Activated CD4-positive, alpha-beta T cell treated with anti-CD3 and anti-CD28 coated beads for 36 hours (primary cell): ENCODE results near the gene ATP8A2. TPM values are rescaled to one million over a fixed set of nuclear protein-coding genes. Genes with fewer than 3 reads are reported as not detected.
"Not testable (repeated sequence)": the region's sequence is repeated elsewhere in the genome, so short reads cannot be mapped to it uniquely, and the experiment has no call there.

Source experiments
- ATAC-seq: fragments of 200-7000 bp; cut with Tn5 transposase; one replicate; pipeline ENCODE4 v1.10.0; 2021; ENCODE audit warnings: mild to moderate bottlenecking, moderate library complexity
- CTCF ChIA-PET: fragments of 350-600 bp; sonication (Branson Sonifier 250); formaldehyde crosslinking; loops from one replicate; lab custom pipeline; 2021; ENCODE audit warnings: antibody characterized with exemption; lab: Charles Lee
- POLR2A ChIA-PET: fragments of 350-600 bp; sonication (Branson Sonifier 250); formaldehyde crosslinking; loops from one replicate; lab custom pipeline; 2021; ENCODE audit warnings: antibody characterized with exemption, inconsistent platforms; lab: Charles Lee
- DNase-seq: peaks from one replicate; pipeline ENCODE4 v3.0.0-alpha.2; 2020
- H3K27ac Mint-ChIP-seq: one replicate; pipeline ENCODE4 v1.8.0; 2021; ENCODE audit warnings: mixed read lengths
- H3K27me3 Mint-ChIP-seq: one replicate; pipeline ENCODE4 v1.8.0; 2021; ENCODE audit warnings: mixed read lengths
- H3K36me3 Mint-ChIP-seq: one replicate; pipeline ENCODE4 v1.8.0; 2021; ENCODE audit warnings: low read depth, mixed read lengths
- H3K4me1 Mint-ChIP-seq: one replicate; pipeline ENCODE4 v1.8.0; 2021; ENCODE audit warnings: mixed read lengths
- H3K4me3 Mint-ChIP-seq: one replicate; pipeline ENCODE4 v1.8.0; 2021; ENCODE audit warnings: mild to moderate bottlenecking, moderate library complexity, mixed read lengths
- H3K9me3 Mint-ChIP-seq: one replicate; pipeline ENCODE4 v1.8.0; 2021; ENCODE audit warnings: low read depth, mixed read lengths
- intact Hi-C, 2 experiments: fragments of 100-400 bp; cut with DNase I in 1 of 2; cut with micrococcal nuclease in 1 of 2; formaldehyde crosslinking; loops; one replicate each; pipeline versions ENCODE4 v1.14.2 to v1.15.1; 2022 to 2024; cut with DNase I, micrococcal nuclease
- total RNA-seq, 2 experiments: library from RNA; stranded (reverse); gene quantifications; one replicate each; pipeline ENCODE4 v1.2.3, GENCODE V29; 2021

The ATP8A2 gene
- total RNA-seq, 2 experiments from 2014 or later, result 0.30 to 0.39 TPM

- H3K36me3 Mint-ChIP-seq, result no peaks in the 10 kb centered on the region
- no peak for ATAC-seq
- H3K9me3 Mint-ChIP-seq, result no peaks in the 10 kb centered on the region
- intact Hi-C loops, result loop anchor here in 1 of 2 experiments (1.0 to 5.0 kb wide), 2 partner anchors 497 to 564 kb away; no protein-coding TSS in a partner anchor
- no peak for DNase-seq
- no peak overlapping the region for H3K27ac Mint-ChIP-seq
- peaks cover 12% of the 10 kb centered on the region for H3K27me3 Mint-ChIP-seq
- CTCF ChIA-PET, result interaction anchor here (1.4 to 2.8 kb wide), 2 partner anchors 8 to 497 kb away, joined by 3 to 14 read pairs; no protein-coding TSS in a partner anchor
- POLR2A ChIA-PET, result no interaction called here
- H3K4me3 Mint-ChIP-seq, result no peak overlapping the region
- H3K4me1 Mint-ChIP-seq, result no peaks in the 10 kb centered on the region
These were observed 699.9 kb downstream of the ATP8A2 start for GRCh38 chr13:26071691-26072090.

GRCh38 chr13:26072335-26072734 is 700.6 kb downstream of the ATP8A2 start:
- not testable (repeated sequence) for H3K27ac Mint-ChIP-seq

GRCh38 chr13:26074706-26075105 is 702.9 kb downstream of the ATP8A2 start:
- Mint-ChIP-seq H3K27ac (no peak overlapping the region), H3K27me3 (peaks cover 16% of the 10 kb centered on the region), H3K4me3 (no peak overlapping the region), H3K4me1 (no peaks in the 10 kb centered on the region), H3K36me3 (no peaks in the 10 kb centered on the region), H3K9me3 (no peaks in the 10 kb centered on the region)
- intact Hi-C loops, result loop anchor here in 1 of 2 experiments (5.0 kb wide), 1 partner anchor 567 kb away; no protein-coding TSS in a partner anchor
- no peak for DNase-seq
- ChIA-PET CTCF (interaction anchor here (0.9 to 1.2 kb wide), 3 partner anchors 57 to 507 kb away, joined by 3 to 4 read pairs (median 3); no protein-coding TSS in a partner anchor), POLR2A (no interaction called here)
- no peak for ATAC-seq

More at GRCh38 chr13:26072335-26072734, 700.6 kb downstream of the ATP8A2 start:
- H3K36me3 Mint-ChIP-seq, DNase-seq, H3K4me3 Mint-ChIP-seq, POLR2A ChIA-PET, H3K4me1 Mint-ChIP-seq, H3K9me3 Mint-ChIP-seq: not testable (repeated sequence)
- intact Hi-C loops, result loop anchor here in 1 of 2 experiments (1.0 to 5.0 kb wide), 2 partner anchors 498 to 565 kb away; no protein-coding TSS in a partner anchor
- ATAC-seq, result peak; percentile 61
- H3K27me3 Mint-ChIP-seq, result peaks cover 12% of the 10 kb centered on the region
- CTCF ChIA-PET, result interaction anchor here (0.6 to 2.8 kb wide), 2 partner anchors 33 to 498 kb away, joined by 3 to 14 read pairs; no protein-coding TSS in a partner anchor

Other genes starting within 250 kb of the ATP8A2 start
- not detected for gene AMER2, start 199.7 kb upstream of the ATP8A2 start, total RNA-seq
- 10 to 100 TPM; 10.7 to 11.1 TPM for gene MTMR6, start 84.5 kb upstream of the ATP8A2 start, total RNA-seq
- gene NUP58, start 70.3 kb upstream of the ATP8A2 start, total RNA-seq, result 100 to 1,000 TPM; 134 to 137 TPM